Measurements from ENCODE around the gene TMEM266.

The TMEM266 gene

DNA sequence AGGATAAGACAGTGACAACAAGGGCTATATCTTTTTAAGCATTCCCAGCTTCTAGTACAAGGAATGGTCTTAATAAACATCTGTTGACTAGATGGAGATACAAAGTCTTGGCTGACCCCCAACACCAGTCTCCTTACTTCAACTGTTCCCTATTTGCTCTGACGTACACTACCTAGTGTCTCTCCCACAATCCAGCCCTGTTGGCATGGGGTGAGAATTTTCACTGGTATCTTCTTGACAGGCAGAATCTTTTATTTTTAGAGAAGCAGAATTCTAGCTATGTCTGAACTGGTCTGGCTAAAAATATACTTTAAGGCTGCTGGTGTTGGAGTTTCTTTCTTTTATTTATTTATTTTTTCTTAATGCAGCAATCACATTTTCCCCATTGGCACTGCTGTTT is 169.5 kb downstream of the TMEM266 start (continued):
- no peak for TF ChIP-seq ZNF114 (tag by site-specific recombination; IDR thresholded peaks at IDR 0.05)
- TF ChIP-seq ZNF514 (tag by site-specific recombination; IDR thresholded peaks at IDR 0.05), result no peak
- no peak for TF ChIP-seq ZNF248 (tag by site-specific recombination; IDR thresholded peaks at IDR 0.05)
- TF ChIP-seq PRDM1 (tag by site-specific recombination; IDR thresholded peaks at IDR 0.05), result no peak
- no peak for TF ChIP-seq ZNF544 (tag by site-specific recombination; IDR thresholded peaks at IDR 0.05)
- no peak for TF ChIP-seq ZNF394 (tag by site-specific recombination; IDR thresholded peaks at IDR 0.05; ENCODE audit: borderline replicate concordance)
- TF ChIP-seq, protein P1, sequence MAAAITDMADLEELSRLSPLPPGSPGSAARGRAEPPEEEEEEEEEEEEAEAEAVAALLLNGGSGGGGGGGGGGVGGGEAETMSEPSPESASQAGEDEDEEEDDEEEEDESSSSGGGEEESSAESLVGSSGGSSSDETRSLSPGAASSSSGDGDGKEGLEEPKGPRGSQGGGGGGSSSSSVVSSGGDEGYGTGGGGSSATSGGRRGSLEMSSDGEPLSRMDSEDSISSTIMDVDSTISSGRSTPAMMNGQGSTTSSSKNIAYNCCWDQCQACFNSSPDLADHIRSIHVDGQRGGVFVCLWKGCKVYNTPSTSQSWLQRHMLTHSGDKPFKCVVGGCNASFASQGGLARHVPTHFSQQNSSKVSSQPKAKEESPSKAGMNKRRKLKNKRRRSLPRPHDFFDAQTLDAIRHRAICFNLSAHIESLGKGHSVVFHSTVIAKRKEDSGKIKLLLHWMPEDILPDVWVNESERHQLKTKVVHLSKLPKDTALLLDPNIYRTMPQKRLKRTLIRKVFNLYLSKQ (tag by site-specific recombination; IDR thresholded peaks at IDR 0.05; ENCODE audit: borderline replicate concordance), result no peak
- no peak for TF ChIP-seq ZNF777 (tag by site-specific recombination; IDR thresholded peaks at IDR 0.05; ENCODE audit: borderline replicate concordance)
- TF ChIP-seq, protein P2, sequence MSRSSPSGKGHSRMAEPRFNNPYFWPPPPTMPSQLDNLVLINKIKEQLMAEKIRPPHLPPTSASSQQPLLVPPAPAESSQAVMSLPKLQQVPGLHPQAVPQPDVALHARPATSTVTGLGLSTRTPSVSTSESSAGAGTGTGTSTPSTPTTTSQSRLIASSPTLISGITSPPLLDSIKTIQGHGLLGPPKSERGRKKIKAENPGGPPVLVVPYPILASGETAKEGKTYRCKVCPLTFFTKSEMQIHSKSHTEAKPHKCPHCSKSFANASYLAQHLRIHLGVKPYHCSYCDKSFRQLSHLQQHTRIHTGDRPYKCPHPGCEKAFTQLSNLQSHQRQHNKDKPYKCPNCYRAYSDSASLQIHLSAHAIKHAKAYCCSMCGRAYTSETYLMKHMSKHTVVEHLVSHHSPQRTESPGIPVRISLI (tag by site-specific recombination; IDR thresholded peaks at IDR 0.05), result no peak
- TF ChIP-seq, protein P3, sequence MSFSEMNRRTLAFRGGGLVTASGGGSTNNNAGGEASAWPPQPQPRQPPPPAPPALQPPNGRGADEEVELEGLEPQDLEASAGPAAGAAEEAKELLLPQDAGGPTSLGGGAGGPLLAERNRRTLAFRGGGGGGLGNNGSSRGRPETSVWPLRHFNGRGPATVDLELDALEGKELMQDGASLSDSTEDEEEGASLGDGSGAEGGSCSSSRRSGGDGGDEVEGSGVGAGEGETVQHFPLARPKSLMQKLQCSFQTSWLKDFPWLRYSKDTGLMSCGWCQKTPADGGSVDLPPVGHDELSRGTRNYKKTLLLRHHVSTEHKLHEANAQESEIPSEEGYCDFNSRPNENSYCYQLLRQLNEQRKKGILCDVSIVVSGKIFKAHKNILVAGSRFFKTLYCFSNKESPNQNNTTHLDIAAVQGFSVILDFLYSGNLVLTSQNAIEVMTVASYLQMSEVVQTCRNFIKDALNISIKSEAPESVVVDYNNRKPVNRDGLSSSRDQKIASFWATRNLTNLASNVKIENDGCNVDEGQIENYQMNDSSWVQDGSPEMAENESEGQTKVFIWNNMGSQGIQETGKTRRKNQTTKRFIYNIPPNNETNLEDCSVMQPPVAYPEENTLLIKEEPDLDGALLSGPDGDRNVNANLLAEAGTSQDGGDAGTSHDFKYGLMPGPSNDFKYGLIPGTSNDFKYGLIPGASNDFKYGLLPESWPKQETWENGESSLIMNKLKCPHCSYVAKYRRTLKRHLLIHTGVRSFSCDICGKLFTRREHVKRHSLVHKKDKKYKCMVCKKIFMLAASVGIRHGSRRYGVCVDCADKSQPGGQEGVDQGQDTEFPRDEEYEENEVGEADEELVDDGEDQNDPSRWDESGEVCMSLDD (tag by site-specific recombination; IDR thresholded peaks at IDR 0.05), result no peak
- TF ChIP-seq, protein P4, sequence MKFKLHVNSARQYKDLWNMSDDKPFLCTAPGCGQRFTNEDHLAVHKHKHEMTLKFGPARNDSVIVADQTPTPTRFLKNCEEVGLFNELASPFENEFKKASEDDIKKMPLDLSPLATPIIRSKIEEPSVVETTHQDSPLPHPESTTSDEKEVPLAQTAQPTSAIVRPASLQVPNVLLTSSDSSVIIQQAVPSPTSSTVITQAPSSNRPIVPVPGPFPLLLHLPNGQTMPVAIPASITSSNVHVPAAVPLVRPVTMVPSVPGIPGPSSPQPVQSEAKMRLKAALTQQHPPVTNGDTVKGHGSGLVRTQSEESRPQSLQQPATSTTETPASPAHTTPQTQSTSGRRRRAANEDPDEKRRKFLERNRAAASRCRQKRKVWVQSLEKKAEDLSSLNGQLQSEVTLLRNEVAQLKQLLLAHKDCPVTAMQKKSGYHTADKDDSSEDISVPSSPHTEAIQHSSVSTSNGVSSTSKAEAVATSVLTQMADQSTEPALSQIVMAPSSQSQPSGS (tag by site-specific recombination; IDR thresholded peaks at IDR 0.05; ENCODE audit: low read depth), result no peak
- TF ChIP-seq ZNF426 (tag by site-specific recombination; IDR thresholded peaks at IDR 0.05), result no peak
- no peak for TF ChIP-seq ZNF423 (tag by site-specific recombination; IDR thresholded peaks at IDR 0.05)
- no peak for TF ChIP-seq ZNF776 (tag by site-specific recombination; IDR thresholded peaks at IDR 0.05; ENCODE audit: borderline replicate concordance)

DNA sequence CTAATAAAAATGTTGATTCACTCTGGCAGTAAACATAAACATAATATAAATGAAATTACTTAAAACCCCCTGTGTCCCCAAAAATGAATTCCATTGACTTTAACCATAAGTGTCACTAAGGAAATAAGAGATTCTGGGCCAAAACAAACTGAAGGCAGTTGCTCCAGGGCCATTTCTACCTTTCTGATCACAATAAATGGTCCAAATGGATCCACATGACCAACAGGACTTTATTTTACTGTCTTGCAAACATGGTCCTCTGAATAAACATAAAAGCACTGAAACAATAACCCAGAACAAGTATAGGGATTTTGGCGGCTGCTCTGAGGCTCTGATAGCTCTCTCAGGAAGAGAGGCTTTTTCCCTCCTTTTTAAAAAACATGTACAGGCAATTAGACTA is 174.1 kb downstream of the TMEM266 start:
- Histone ChIP-seq H3K9me3 (ENCODE audit: control insufficient read depth, insufficient read depth, low read depth, low read length) (no peaks in the 10 kb centered on the region), H3K4me1 (ENCODE audit: control insufficient read depth, insufficient read depth, low read length) (peaks cover 16% of the 10 kb centered on the region), H3K4me3 (ENCODE audit: low read depth, low read length) (no peak overlapping the region), H3K36me3 (ENCODE audit: control insufficient read depth in 2 of 2, insufficient read depth in 1 of 2, low read length in 2 of 2) (peaks cover 7 to 19% of the 10 kb centered on the region in 2 experiments), H3K27ac (ENCODE audit: extremely low read depth, low read depth, low read length) (no peak overlapping the region)
- POLR2A ChIA-PET, result interaction anchor here (3.2 kb wide), 1 partner anchor 102 kb away, joined by 13 read pairs; the partner anchor contains the start of gene ISL2
- TF ChIP-seq, protein P5, sequence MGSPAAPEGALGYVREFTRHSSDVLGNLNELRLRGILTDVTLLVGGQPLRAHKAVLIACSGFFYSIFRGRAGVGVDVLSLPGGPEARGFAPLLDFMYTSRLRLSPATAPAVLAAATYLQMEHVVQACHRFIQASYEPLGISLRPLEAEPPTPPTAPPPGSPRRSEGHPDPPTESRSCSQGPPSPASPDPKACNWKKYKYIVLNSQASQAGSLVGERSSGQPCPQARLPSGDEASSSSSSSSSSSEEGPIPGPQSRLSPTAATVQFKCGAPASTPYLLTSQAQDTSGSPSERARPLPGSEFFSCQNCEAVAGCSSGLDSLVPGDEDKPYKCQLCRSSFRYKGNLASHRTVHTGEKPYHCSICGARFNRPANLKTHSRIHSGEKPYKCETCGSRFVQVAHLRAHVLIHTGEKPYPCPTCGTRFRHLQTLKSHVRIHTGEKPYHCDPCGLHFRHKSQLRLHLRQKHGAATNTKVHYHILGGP (tag by site-specific recombination; IDR thresholded peaks at IDR 0.05), result no peak
- TF ChIP-seq, protein P4 (tag by site-specific recombination; IDR thresholded peaks at IDR 0.05; ENCODE audit: low read depth), result no peak
- TF ChIP-seq, protein P6, sequence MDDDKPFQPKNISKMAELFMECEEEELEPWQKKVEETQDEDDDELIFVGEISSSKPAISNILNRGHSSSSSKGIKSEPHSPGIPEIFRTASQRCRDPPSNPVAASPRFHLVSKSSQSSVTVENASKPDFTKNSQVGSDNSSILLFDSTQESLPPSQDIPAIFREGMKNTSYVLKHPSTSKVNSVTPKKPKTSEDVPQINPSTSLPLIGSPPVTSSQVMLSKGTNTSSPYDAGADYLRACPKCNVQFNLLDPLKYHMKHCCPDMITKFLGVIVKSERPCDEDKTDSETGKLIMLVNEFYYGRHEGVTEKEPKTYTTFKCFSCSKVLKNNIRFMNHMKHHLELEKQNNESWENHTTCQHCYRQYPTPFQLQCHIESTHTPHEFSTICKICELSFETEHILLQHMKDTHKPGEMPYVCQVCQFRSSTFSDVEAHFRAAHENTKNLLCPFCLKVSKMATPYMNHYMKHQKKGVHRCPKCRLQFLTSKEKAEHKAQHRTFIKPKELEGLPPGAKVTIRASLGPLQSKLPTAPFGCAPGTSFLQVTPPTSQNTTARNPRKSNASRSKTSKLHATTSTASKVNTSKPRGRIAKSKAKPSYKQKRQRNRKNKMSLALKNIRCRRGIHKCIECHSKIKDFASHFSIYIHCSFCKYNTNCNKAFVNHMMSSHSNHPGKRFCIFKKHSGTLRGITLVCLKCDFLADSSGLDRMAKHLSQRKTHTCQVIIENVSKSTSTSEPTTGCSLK (tag by site-specific recombination; IDR thresholded peaks at IDR 0.05), result no peak
- TF ChIP-seq ZBTB48 (tag by site-specific recombination; IDR thresholded peaks at IDR 0.05), result no peak
- no peak for TF ChIP-seq ZNF23 (tag by site-specific recombination; IDR thresholded peaks at IDR 0.05; ENCODE audit: borderline replicate concordance)
- no peak for TF ChIP-seq ZBTB17 (tag by site-specific recombination; IDR thresholded peaks at IDR 0.05)
- no peak for TF ChIP-seq ZNF174 (tag by site-specific recombination; IDR thresholded peaks at IDR 0.05)
- CTCF ChIA-PET, result interaction anchor here (0.6 to 3.6 kb wide), 9 partner anchors 8 to 111 kb away, joined by 3 to 32 read pairs (median 4); no protein-coding TSS in a partner anchor
